ENCODE measurements around the gene ZBTB47. TPM values are rescaled to one million over a fixed set of nuclear protein-coding genes. Genes with fewer than 3 reads are reported as not detected.

Gene ZBTB47
- polyA plus RNA-seq (ENCODE audit: insufficient read length in 4 of 4), result 10 to 100 TPM; 14.1 to 19.3 (median 17.9) TPM

GRCh38 chr3:42653560-42654330 lies at the start of gene ZBTB47:
Gene ZBTB47 (plus strand): TSS chr3:42653697. CDS start chr3:42658356, 4,659 bp downstream.
- no peak for DNase-seq (ENCODE audit: low read depth in 4 of 4, low spot score in 2 of 4)

- no peak for DNase-seq (ENCODE audit: low read depth in 4 of 4, low spot score in 2 of 4)
These were observed 47.8 kb upstream of the ZBTB47 start for GRCh38 chr3:42605546-42606173.

- no peak for DNase-seq (ENCODE audit: low read depth in 4 of 4, low spot score in 2 of 4)
These were observed 44.9 kb upstream of the ZBTB47 start for GRCh38 chr3:42608581-42608980.

- no peak for DNase-seq (ENCODE audit: low read depth in 4 of 4, low spot score in 2 of 4)
These were observed 42.5 kb upstream of the ZBTB47 start for GRCh38 chr3:42610976-42611375.

GRCh38 chr3:42612217-42612616 lies 41.3 kb upstream of the ZBTB47 start:
- no peak for DNase-seq (ENCODE audit: low read depth in 4 of 4, low spot score in 2 of 4)

GRCh38 chr3:42612928-42613327 lies 40.6 kb upstream of the ZBTB47 start:
- DNase-seq (ENCODE audit: low read depth in 4 of 4, low spot score in 2 of 4), result no peak

GRCh38 chr3:42613462-42613861 lies 40.0 kb upstream of the ZBTB47 start:
- DNase-seq (ENCODE audit: low read depth in 4 of 4, low spot score in 2 of 4), result no peak

GRCh38 chr3:42631620-42632019 lies 21.9 kb upstream of the ZBTB47 start:
- DNase-seq (ENCODE audit: low read depth in 4 of 4, low spot score in 2 of 4), result no peak

- no peak for DNase-seq (ENCODE audit: low read depth in 4 of 4, low spot score in 2 of 4)
These were observed 21.4 kb upstream of the ZBTB47 start for GRCh38 chr3:42632146-42632545.

GRCh38 chr3:42633544-42633943 lies 20.0 kb upstream of the ZBTB47 start:
- DNase-seq (ENCODE audit: low read depth in 4 of 4, low spot score in 2 of 4), result no peak

GRCh38 chr3:42635111-42635510 lies 18.4 kb upstream of the ZBTB47 start:
- DNase-seq (ENCODE audit: low read depth in 4 of 4, low spot score in 2 of 4), result no peak

GRCh38 chr3:42637001-42637400 lies 16.5 kb upstream of the ZBTB47 start:
- DNase-seq (ENCODE audit: low read depth in 4 of 4, low spot score in 2 of 4), result no peak

- DNase-seq (ENCODE audit: low read depth in 4 of 4, low spot score in 2 of 4), result no peak
These were observed 15.1 kb upstream of the ZBTB47 start for GRCh38 chr3:42638339-42638842.

GRCh38 chr3:42639192-42639591 lies 14.3 kb upstream of the ZBTB47 start:
- no peak for DNase-seq (ENCODE audit: low read depth in 4 of 4, low spot score in 2 of 4)

- no peak for DNase-seq (ENCODE audit: low read depth in 4 of 4, low spot score in 2 of 4)
These were observed 13.4 kb upstream of the ZBTB47 start for GRCh38 chr3:42640129-42640528.

- no peak for DNase-seq (ENCODE audit: low read depth in 4 of 4, low spot score in 2 of 4)
These were observed 12.6 kb upstream of the ZBTB47 start for GRCh38 chr3:42640771-42641370.

GRCh38 chr3:42647821-42648459 lies 5.6 kb upstream of the ZBTB47 start:
- DNase-seq (ENCODE audit: low read depth in 4 of 4, low spot score in 2 of 4), result no peak

- no peak for DNase-seq (ENCODE audit: low read depth in 4 of 4, low spot score in 2 of 4)
These were observed 4.5 kb upstream of the ZBTB47 start for GRCh38 chr3:42649006-42649405.

GRCh38 chr3:42649783-42650182 lies 3.7 kb upstream of the ZBTB47 start:
- DNase-seq (ENCODE audit: low read depth in 4 of 4, low spot score in 2 of 4), result no peak

- DNase-seq (ENCODE audit: low read depth in 4 of 4, low spot score in 2 of 4), result no peak
These were observed 2.0 kb upstream of the ZBTB47 start for GRCh38 chr3:42651248-42652091.

Data from left renal cortex interstitium (tissue), 4 donors.